Osteoblast (primary cell): ENCODE measurements around the gene NOTO. TPM values are rescaled to one million over a fixed set of nuclear protein-coding genes. Genes with fewer than 3 reads are reported as not detected.

Source experiments
- DNase-seq: peaks from one replicate; pipeline ENCODE4 v3.0.0; 2011; ENCODE audit warnings: low spot score, mixed read lengths; ENCODE audit not compliant: insufficient read length; ENCODE audit errors: missing footprints
- H2AFZ ChIP-seq: 2 replicates; pipeline ENCODE4 v1.6.0; 2011; ENCODE audit warnings: mild to moderate bottlenecking, low read length
- H3K27ac ChIP-seq: 2 replicates; pipeline ENCODE4 v1.5.1; 2011; ENCODE audit warnings: mild to moderate bottlenecking, low read depth, low read length, moderate library complexity
- H3K27me3 ChIP-seq: 2 replicates; pipeline ENCODE4 v1.6.0; 2012; ENCODE audit warnings: mild to moderate bottlenecking, control low read depth, inconsistent platforms, low read length, moderate library complexity; ENCODE audit not compliant: insufficient read depth
- H3K36me3 ChIP-seq: 2 replicates; pipeline ENCODE4 v1.5.1; 2011; ENCODE audit warnings: mild to moderate bottlenecking, low read length, control low read depth, moderate library complexity; ENCODE audit not compliant: insufficient read depth
- H3K4me1 ChIP-seq: 2 replicates; pipeline ENCODE4 v1.5.1; 2011; ENCODE audit warnings: mild to moderate bottlenecking, low read length, control low read depth, moderate library complexity; ENCODE audit not compliant: insufficient read depth
- H3K4me2 ChIP-seq: 2 replicates; pipeline ENCODE4 v1.6.0; 2011; ENCODE audit warnings: mild to moderate bottlenecking, low read length; ENCODE audit not compliant: insufficient read depth
- H3K4me3 ChIP-seq: fragments of 200-600 bp; sonication (generic); 3 replicates; pipeline ENCODE4 v1.5.1; 2012; ENCODE audit warnings: mild to moderate bottlenecking, low read length, inconsistent platforms; ENCODE audit not compliant: insufficient read depth
- H3K79me2 ChIP-seq: 2 replicates; pipeline ENCODE4 v1.6.0; 2012; ENCODE audit warnings: mild to moderate bottlenecking, low read length, control low read depth, inconsistent platforms; ENCODE audit not compliant: insufficient read depth
- H3K9me3 ChIP-seq: 2 replicates; pipeline ENCODE4 v1.5.1; 2011; ENCODE audit warnings: low read depth, low read length, control low read depth
- H4K20me1 ChIP-seq: 2 replicates; pipeline ENCODE4 v1.6.0; 2012; ENCODE audit warnings: mild to moderate bottlenecking, low read length, control low read depth; ENCODE audit not compliant: insufficient read depth
- CTCF ChIP-seq: IDR thresholded peaks from 2 replicates; pipeline ENCODE4 v1.5.1; 2011; ENCODE audit warnings: mild to moderate bottlenecking, low read depth, low read length, moderate library complexity; ENCODE audit errors: extremely low read depth
- total RNA-seq: library from RNA; depleted of rRNA; stranded (reverse); fragments of >200 nt; gene quantifications from 2 replicates; pipeline ENCODE4 v1.2.3, GENCODE V29; 2012

Gene NOTO
- total RNA-seq, 1 donor, result not detected

- Histone ChIP-seq H2AFZ (no peak overlapping the region), H3K4me2 (no peak overlapping the region), H3K4me3 (no peak overlapping the region), H3K9me3 (no peaks in the 10 kb centered on the region), H3K27me3 (peaks cover 50% of the 10 kb centered on the region), H3K27ac (no peak overlapping the region), H3K4me1 (no peaks in the 10 kb centered on the region), H3K79me2 (no peaks in the 10 kb centered on the region), H3K36me3 (no peaks in the 10 kb centered on the region), H4K20me1 (no peaks in the 10 kb centered on the region)
- no peak for TF ChIP-seq CTCF
- DNase-seq, result no peak
These were observed 3.2 kb downstream of the NOTO start for GRCh38 chr2:73205611-73206010.

- H4K20me1 ChIP-seq, result no peaks in the 10 kb centered on the region
These were observed 5.9 kb downstream of the NOTO start for GRCh38 chr2:73208258-73208657.

GRCh38 chr2:73210019-73210418 lies 7.6 kb downstream of the NOTO start:
- Histone ChIP-seq H3K27ac (no peak overlapping the region), H4K20me1 (no peaks in the 10 kb centered on the region), H3K27me3 (peaks cover 14% of the 10 kb centered on the region), H3K4me3 (no peak overlapping the region), H3K79me2 (peaks cover 12% of the 10 kb centered on the region), H3K4me2 (no peak overlapping the region), H3K36me3 (no peaks in the 10 kb centered on the region), H3K4me1 (peaks cover 13% of the 10 kb centered on the region), H2AFZ (no peak overlapping the region), H3K9me3 (no peaks in the 10 kb centered on the region)
- TF ChIP-seq CTCF, result no peak
- DNase-seq, result peak; percentile 57

More at GRCh38 chr2:73208258-73208657, 5.9 kb downstream of the NOTO start:
- Histone ChIP-seq H3K9me3 (no peaks in the 10 kb centered on the region), H3K4me1 (peaks cover 7% of the 10 kb centered on the region), H3K4me2 (no peak overlapping the region), H3K4me3 (no peak overlapping the region), H3K79me2 (no peaks in the 10 kb centered on the region), H3K27ac (no peak overlapping the region), H2AFZ (no peak overlapping the region), H3K36me3 (no peaks in the 10 kb centered on the region), H3K27me3 (peaks cover 24% of the 10 kb centered on the region)
- TF ChIP-seq CTCF, result no peak
- no peak for DNase-seq

GRCh38 chr2:73210696-73211095 lies 8.3 kb downstream of the NOTO start:
- no peak for TF ChIP-seq CTCF
- no peaks in the 10 kb centered on the region for H3K9me3 ChIP-seq
- peaks cover 17% of the 10 kb centered on the region for H3K4me1 ChIP-seq
- H3K27ac ChIP-seq, result no peak overlapping the region
- peaks cover 19% of the 10 kb centered on the region for H3K79me2 ChIP-seq
- no peaks in the 10 kb centered on the region for H3K36me3 ChIP-seq
- H3K27me3 ChIP-seq, result peaks cover 9% of the 10 kb centered on the region
- H3K4me2 ChIP-seq, result no peak overlapping the region
- H3K4me3 ChIP-seq, result no peak overlapping the region
- H4K20me1 ChIP-seq, result no peaks in the 10 kb centered on the region
- no peak for DNase-seq
- H2AFZ ChIP-seq, result no peak overlapping the region
